Raji (cell line): ENCODE data around the gene TUBGCP2.

Source experiments
- POLR2A ChIP-seq: IDR thresholded peaks from 2 replicates; pipeline ENCODE4 v1.6.1; 2011; ENCODE audit warnings: low read depth, low read length, control low read depth; ENCODE audit not compliant: insufficient read depth

Gene TUBGCP2

GRCh38 chr10:133349160-133349568 is 40.5 kb upstream of the TUBGCP2 start:
- TF ChIP-seq POLR2A = no peak

GRCh38 chr10:133347710-133348517 is 39.2 kb upstream of the TUBGCP2 start:
- no peak for TF ChIP-seq POLR2A

GRCh38 chr10:133346413-133346812 is 37.7 kb upstream of the TUBGCP2 start:
- TF ChIP-seq POLR2A = no peak

GRCh38 chr10:133344236-133344635 is 35.6 kb upstream of the TUBGCP2 start:
- no peak for TF ChIP-seq POLR2A

- no peak for TF ChIP-seq POLR2A
Measured at GRCh38 chr10:133343558-133343957, 34.9 kb upstream of the TUBGCP2 start.

- no peak for TF ChIP-seq POLR2A
Measured at GRCh38 chr10:133342942-133343341, 34.3 kb upstream of the TUBGCP2 start.

- TF ChIP-seq POLR2A = no peak
Measured at GRCh38 chr10:133341983-133342382, 33.3 kb upstream of the TUBGCP2 start.

GRCh38 chr10:133339708-133340380 is 31.2 kb upstream of the TUBGCP2 start:
- TF ChIP-seq POLR2A = no peak

GRCh38 chr10:133338080-133339071 is 29.7 kb upstream of the TUBGCP2 start:
- TF ChIP-seq POLR2A = no peak

- no peak for TF ChIP-seq POLR2A
Measured at GRCh38 chr10:133337370-133337725, 28.7 kb upstream of the TUBGCP2 start.

- no peak for TF ChIP-seq POLR2A
Measured at GRCh38 chr10:133336577-133337369, 28.1 kb upstream of the TUBGCP2 start, which contains the start of gene CALY. Gene CALY (minus strand): TSS chr10:133336896. CDS start chr10:133328989, 7,907 bp downstream.

GRCh38 chr10:133336118-133336576 is 27.5 kb upstream of the TUBGCP2 start:
- TF ChIP-seq POLR2A = no peak

- TF ChIP-seq POLR2A = no peak
Measured at GRCh38 chr10:133335246-133336117, 26.8 kb upstream of the TUBGCP2 start.

GRCh38 chr10:133334503-133335245 is 26.0 kb upstream of the TUBGCP2 start:
- TF ChIP-seq POLR2A = no peak
